Medulla oblongata (tissue), 1 donor: ENCODE data around the gene ZNF335.
"Not testable (repeated sequence)": the region's sequence is repeated elsewhere in the genome, so short reads cannot be mapped to it uniquely, and the experiment has no call there.

Experiments
- DNase-seq: peaks from one replicate; pipeline ENCODE4 v3.0.0-alpha.2; 2015; ENCODE audit errors: extremely low spot score

The ZNF335 gene

GRCh38 chr20:45911486-45912343 lies 60.3 kb downstream of the ZNF335 start, which contains the start of gene PLTP:
PLTP (minus strand) TSS chr20:45912155; CDS start chr20:45911452, 703 bp downstream.
- DNase-seq, result peak; percentile 74

- peak; percentile 96 for DNase-seq
These were observed 61.1 kb downstream of the ZNF335 start for GRCh38 chr20:45910670-45911485.

GRCh38 chr20:45909817-45910669 lies 62.0 kb downstream of the ZNF335 start:
- DNase-seq, result no peak

GRCh38 chr20:45909336-45909808 lies 62.6 kb downstream of the ZNF335 start:
- DNase-seq, result no peak

GRCh38 chr20:45908084-45908483 lies 63.9 kb downstream of the ZNF335 start:
- DNase-seq, result no peak

GRCh38 chr20:45907219-45907948 lies 64.6 kb downstream of the ZNF335 start:
- DNase-seq, result no peak

GRCh38 chr20:45905505-45906079 lies 66.4 kb downstream of the ZNF335 start:
- no peak for DNase-seq

GRCh38 chr20:45904583-45905504 lies 67.2 kb downstream of the ZNF335 start:
- DNase-seq, result no peak

- DNase-seq, result no peak
These were observed 69.8 kb downstream of the ZNF335 start for GRCh38 chr20:45902199-45902701.

- not testable (repeated sequence) for DNase-seq
These were observed 70.7 kb downstream of the ZNF335 start for GRCh38 chr20:45901332-45901731.

- no peak for DNase-seq
These were observed 72.8 kb downstream of the ZNF335 start for GRCh38 chr20:45899046-45899835.
